SK-N-SH treated with all-trans-retinoic acid at 6 μM for 48 hours (cell line): ENCODE data around the gene CDH22.

Experiments
- ZFP3 ChIP-seq: fragments of 250-450 bp; sonication (Bioruptor Pico); IDR thresholded peaks from 2 replicates; pipeline ENCODE4 v1.5.0; 2020; ENCODE audit warnings: mild to moderate bottlenecking, moderate library complexity
- ZFP30 ChIP-seq: fragments of 450-650 bp; formaldehyde crosslinking; IDR thresholded peaks from 2 replicates; pipeline ENCODE4 v1.5.0; 2022; ENCODE audit warnings: mild to moderate bottlenecking, moderate library complexity
- TF ChIP-seq, protein P1 (sequence below): fragments of 250-450 bp; sonication (Bioruptor Pico); IDR thresholded peaks from 2 replicates; pipeline ENCODE4 v1.5.1; 2020; ENCODE audit warnings: low read depth, mild to moderate bottlenecking, moderate library complexity

DNA sequence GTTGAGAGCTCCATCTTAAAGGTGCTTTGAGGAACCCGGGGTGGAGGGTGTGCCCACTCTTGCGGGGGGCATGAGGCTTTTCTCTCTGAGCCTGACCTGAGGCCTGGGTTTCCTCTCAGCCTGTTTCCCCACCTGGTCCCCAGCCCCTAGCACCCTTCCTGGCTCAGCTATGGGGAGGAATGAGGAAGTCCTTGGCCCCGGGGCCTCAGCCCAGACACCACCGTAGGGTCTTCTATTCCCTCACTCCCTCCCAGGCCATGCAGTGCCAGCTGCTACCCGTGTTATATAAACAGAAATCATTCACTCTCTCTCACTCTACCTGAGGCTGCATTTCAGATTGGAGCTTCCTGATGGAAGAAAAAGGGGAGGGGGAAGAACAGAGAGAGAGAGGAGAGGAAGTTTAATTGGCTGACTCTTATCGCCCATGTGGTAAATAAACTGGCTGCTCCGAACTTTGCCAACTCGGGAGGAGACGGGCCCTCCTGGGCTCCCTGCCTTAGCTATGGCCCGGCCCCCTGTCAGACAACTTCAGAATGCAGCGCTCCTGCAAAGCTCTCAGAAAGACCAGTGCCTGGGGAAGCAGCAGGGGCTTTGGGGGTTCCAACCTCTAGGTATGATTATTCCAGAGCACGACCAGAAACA, 2.8 kb downstream of the CDH22 start:
- TF ChIP-seq ZFP30 (CRISPR knock-in tag), result no peak
- no peak for TF ChIP-seq ZFP3 (CRISPR knock-in tag)
- TF ChIP-seq, protein P1, sequence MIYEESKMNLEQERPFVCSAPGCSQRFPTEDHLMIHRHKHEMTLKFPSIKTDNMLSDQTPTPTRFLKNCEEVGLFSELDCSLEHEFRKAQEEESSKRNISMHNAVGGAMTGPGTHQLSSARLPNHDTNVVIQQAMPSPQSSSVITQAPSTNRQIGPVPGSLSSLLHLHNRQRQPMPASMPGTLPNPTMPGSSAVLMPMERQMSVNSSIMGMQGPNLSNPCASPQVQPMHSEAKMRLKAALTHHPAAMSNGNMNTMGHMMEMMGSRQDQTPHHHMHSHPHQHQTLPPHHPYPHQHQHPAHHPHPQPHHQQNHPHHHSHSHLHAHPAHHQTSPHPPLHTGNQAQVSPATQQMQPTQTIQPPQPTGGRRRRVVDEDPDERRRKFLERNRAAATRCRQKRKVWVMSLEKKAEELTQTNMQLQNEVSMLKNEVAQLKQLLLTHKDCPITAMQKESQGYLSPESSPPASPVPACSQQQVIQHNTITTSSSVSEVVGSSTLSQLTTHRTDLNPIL, result no peak
